ENCODE data around the gene CDYL2. TPM values are rescaled to one million over a fixed set of nuclear protein-coding genes. Genes with fewer than 3 reads are reported as not detected.

CDYL2 gene
- total RNA-seq, 1 experiment from 2014 or later = 1.6 TPM

DNA sequence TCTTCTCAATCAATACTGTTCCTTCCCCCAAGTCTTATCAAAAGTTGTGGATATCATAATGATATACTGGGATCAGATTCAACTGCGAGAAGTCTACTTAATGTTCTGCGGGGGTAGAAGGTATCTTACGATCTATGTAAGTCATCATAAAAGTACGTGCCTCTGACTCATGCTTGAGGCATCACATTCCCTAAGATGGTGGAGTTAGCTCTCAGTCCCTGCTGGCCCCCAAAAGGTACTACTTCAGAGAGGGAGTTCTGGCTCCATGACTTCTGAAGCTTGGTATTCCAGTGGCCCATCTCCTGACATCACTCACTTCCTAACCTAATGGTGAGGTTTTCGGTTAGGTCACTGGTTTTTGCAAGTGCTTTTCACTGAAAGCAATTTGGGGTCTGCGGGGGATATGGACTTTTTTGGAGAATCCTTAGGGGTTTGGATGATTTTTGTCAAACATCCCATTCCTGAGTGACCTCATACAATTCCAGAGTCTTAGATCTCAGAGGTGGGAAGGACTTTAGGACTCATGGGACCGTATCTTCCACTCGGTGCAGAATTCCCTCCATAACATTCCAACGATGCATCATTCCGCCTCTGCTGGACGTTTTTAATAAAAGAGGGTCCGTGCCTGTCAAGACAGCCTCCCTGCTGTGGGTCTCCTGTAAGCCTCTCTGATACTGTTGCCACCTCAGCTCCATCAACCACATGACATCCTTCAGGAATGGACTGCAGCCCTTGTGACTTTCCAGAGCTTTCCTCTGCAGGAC lies 189.3 kb downstream of the CDYL2 start:
- Histone ChIP-seq H3K4me3 (ENCODE audit: insufficient read depth, low read depth, low read length) (no peak overlapping the region), H3K27me3 (ENCODE audit: control insufficient read depth, insufficient read depth, low read length) (no peaks in the 10 kb centered on the region), H3K36me3 (replicated peaks; ENCODE audit: control insufficient read depth, insufficient read depth, low read length) (no peaks in the 10 kb centered on the region)
- DNase-seq = no peak

DNA sequence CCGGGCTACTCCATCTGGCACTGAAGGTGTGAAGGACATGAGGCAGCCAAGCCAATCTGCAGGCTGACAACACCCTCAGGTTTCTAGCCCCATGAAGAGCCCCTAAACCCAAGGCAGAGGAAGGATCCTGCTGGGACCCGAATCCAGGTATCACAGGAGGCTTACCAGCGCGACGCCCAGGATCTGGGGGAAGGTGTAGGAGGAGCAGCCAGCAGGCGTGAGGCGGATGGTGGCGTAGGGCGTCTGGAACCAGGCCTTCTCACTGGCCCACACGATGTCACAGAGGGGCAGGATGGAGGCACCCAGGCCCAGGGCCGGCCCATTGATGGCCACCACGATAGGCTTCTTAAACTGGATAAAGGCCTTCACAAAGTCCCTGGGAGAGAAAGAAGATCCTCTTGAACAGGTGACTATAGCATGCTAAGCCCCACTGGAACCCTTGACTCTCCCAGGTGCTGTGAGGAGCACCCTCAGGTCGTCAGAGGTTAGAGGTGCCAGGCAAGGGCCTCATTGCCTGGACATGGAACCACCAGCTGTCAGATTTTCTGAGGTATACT lies 191.9 kb downstream of the CDYL2 start:
- no peak overlapping the region for H3K4me3 ChIP-seq (ENCODE audit: insufficient read depth, low read depth, low read length)
- H3K36me3 ChIP-seq (replicated peaks; ENCODE audit: control insufficient read depth, insufficient read depth, low read length) = no peaks in the 10 kb centered on the region
- H3K27me3 ChIP-seq (ENCODE audit: control insufficient read depth, insufficient read depth, low read length) = no peaks in the 10 kb centered on the region
- no peak for DNase-seq

DNA sequence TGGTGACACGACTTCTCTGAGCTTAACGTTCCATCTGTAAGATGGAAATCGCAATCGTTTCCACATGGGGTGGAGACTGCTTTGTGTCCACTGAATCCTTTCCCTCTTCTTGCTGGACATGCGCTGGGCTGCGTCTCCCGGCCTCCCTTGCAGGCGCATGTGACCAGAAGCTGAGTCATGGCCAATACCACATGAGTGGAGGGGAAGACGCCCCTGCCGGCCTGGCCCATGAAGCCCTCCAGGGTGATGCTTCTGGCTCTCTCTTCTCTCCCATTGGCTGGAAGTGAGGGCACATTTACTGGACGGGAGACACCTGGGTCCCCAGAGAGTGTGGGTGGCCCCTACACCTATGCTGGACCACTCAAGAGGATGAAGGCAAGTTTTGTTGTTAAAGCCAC lies 192.5 kb downstream of the CDYL2 start:
- DNase-seq = no peak
- H3K27me3 ChIP-seq (ENCODE audit: control insufficient read depth, insufficient read depth, low read length) = no peaks in the 10 kb centered on the region
- H3K36me3 ChIP-seq (replicated peaks; ENCODE audit: control insufficient read depth, insufficient read depth, low read length) = no peaks in the 10 kb centered on the region
- H3K4me3 ChIP-seq (ENCODE audit: insufficient read depth, low read depth, low read length) = no peak overlapping the region

DNA sequence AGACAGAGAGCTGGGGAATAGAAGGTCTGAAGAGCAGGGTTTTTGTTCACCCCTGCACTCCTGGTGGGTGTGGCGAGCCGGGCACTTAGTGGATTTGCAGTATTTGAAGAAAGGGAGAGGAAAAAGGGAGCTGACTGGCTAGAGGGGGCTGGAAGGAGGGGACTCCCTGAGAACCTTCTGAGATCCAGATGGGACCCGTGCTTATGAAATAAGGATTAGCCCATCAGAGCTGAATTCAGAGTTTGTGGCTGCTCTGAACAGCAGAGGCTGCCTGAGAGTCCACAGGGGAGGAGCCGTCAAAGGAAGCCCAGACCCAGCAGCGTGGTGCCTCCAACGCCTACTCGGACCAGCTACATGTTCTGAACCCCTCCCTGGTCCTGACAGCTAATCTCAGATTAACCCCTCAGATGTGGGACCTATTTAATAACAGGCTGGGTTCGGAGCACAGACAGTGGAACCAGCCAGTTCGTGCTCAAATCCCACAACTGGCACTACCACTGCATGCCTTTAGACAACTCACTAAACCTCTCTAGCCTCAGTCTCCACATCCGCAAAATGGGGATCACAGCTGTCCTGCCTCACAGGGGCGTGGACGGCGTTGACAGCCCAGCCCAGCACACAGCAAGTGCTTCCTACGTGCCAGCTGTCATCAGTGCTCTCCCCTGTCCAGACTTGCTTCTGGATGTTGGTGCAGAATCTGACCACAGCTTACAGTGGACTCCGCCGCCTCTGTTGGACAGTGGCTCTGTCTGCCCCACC lies 193.0 kb downstream of the CDYL2 start:
- DNase-seq = no peak
- H3K27me3 ChIP-seq (ENCODE audit: control insufficient read depth, insufficient read depth, low read length) = no peaks in the 10 kb centered on the region
- H3K36me3 ChIP-seq (replicated peaks; ENCODE audit: control insufficient read depth, insufficient read depth, low read length) = no peaks in the 10 kb centered on the region
- H3K4me3 ChIP-seq (ENCODE audit: insufficient read depth, low read depth, low read length) = no peak overlapping the region

DNA sequence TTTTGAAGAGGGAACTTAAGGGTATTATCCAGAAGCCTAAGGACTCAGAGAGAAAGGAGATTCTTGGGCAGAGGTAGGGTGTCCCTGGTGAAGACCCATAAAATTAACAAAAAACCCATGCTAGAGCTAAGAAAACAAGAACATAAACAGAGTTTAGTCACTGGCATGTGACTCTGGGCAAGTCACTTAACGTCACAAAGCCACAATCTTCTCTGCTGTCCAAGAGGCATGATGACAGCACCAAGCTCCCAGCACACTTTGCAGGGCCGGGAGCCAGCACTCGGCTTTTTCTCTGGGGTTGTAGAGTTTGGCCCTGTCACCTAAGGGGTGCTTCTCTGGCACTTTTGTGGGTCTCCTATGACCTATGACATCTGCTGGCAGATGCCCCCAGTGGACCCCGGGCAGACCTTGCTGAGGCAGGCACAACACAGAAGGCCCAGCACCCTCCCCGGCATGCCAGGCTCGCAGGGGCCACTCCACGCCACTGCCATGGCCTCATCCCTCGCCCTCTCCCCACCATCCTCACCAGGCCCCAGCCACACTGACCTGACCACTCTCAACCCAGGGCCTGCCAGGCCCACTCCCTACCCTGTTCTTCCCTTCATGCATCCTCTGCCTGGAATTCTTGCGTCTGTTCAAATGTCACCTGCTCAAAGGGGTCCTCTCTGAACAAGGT lies 193.8 kb downstream of the CDYL2 start:
- Histone ChIP-seq H3K36me3 (replicated peaks; ENCODE audit: control insufficient read depth, insufficient read depth, low read length) (no peaks in the 10 kb centered on the region), H3K27me3 (ENCODE audit: control insufficient read depth, insufficient read depth, low read length) (no peaks in the 10 kb centered on the region), H3K4me3 (ENCODE audit: insufficient read depth, low read depth, low read length) (no peak overlapping the region)
- no peak for DNase-seq

DNA sequence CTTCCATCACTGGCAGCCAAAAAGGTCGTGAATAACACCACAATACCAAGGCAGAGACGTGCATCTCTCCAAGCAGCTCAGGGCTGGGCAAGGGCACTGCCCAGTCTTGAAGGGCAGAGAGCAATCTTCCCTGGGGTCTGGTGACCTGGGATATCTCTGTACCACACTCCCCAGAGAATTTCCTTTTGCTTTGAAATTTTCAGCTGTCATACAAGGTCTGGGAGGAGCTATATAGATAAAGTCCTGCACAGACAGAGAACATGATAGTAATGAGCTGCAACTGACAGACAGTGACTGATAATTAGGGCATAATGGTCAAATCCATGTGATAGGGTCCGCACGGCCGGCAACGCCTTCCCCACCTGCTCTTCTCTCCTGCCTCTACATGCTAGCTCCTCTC lies 195.5 kb downstream of the CDYL2 start:
- Histone ChIP-seq H3K4me3 (ENCODE audit: insufficient read depth, low read depth, low read length) (no peak overlapping the region), H3K27me3 (ENCODE audit: control insufficient read depth, insufficient read depth, low read length) (no peaks in the 10 kb centered on the region), H3K36me3 (replicated peaks; ENCODE audit: control insufficient read depth, insufficient read depth, low read length) (no peaks in the 10 kb centered on the region)
- no peak for DNase-seq

DNA sequence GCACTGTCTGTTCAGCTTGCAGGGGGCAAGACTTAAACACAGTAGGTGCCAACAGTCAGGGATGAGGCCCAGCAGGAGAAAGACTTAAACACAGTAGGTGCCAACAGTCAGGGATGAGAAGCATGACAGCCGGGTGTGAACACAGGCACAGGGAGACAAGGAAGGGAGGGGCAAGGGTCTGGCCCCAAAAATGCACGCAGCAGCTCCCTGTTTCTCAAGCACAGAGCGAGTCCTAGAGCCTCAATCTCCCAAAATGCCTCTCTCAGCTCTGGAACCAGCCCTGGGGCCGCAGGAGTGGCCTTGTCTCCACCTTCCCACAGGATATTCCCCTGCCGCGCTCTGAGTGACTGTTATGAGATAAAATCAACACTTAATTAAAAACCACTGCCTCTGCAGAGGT lies 197.2 kb downstream of the CDYL2 start:
- Histone ChIP-seq H3K36me3 (replicated peaks; ENCODE audit: control insufficient read depth, insufficient read depth, low read length) (no peaks in the 10 kb centered on the region), H3K27me3 (ENCODE audit: control insufficient read depth, insufficient read depth, low read length) (no peaks in the 10 kb centered on the region)
- DNase-seq = no peak

DNA sequence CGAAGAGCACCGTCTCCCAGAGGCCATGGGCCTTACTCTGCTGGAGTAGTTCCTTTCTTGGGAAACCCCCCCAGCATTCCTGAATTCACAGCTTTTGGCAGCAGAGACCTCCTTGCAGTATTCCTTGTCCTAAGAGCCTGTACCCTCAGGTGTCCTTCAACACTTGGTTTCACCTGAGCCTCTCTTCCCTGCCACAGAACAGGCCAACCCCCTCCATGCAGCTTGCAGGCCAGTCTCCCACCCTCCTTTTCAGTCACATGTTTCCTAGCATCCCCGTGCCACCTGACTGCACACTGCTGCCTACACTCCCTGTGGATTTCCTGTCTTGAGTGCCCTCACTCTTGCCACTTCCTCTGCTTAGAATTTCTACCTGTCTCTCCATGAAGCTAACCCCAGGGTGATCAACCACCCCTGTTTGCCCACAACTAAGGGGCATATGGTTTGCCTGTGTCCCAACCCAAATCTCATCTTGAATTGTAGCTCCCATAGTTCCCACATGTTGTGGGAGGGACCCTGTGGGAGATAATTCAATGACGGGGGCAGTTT lies 198.1 kb downstream of the CDYL2 start:
- Histone ChIP-seq H3K36me3 (replicated peaks; ENCODE audit: control insufficient read depth, insufficient read depth, low read length) (no peaks in the 10 kb centered on the region), H3K27me3 (ENCODE audit: control insufficient read depth, insufficient read depth, low read length) (no peaks in the 10 kb centered on the region), H3K4me3 (ENCODE audit: insufficient read depth, low read depth, low read length) (no peak overlapping the region)
- DNase-seq = no peak

More for the DNA sequence above, 197.2 kb downstream of the CDYL2 start:
- H3K4me3 ChIP-seq (ENCODE audit: insufficient read depth, low read depth, low read length) = no peak overlapping the region

DNA sequence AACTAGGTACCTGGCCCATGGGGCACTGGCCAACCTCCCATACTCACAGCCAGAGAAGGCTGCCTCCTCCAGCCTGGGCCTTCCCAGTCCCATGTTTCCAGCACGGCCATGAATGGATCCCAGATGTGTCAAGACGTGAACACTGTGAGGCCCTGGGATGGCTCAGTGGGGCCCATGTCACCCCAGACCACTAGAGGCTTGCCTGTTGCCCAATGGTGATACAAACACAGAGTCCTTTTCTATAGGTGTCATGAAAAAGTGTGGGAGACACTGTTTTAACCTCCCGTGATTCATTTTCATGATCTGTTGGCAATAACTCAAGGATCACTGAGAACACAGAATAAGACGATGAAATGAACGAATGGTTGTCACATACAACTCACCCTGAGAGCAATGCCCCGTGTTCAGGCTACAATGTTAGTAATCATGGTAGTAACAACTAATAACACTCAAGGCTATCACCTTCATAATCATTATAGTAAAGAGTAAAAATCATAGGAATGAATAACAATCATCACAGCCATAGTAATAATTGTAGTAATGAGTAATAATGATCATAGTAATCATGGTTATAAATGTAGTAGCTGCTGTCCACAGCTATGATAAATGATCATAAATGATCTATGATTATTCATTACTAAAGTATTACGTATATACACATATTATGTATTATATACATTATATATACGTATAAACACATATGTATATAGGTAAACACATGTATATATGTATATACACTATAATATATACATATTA lies 199.6 kb downstream of the CDYL2 start:
- Histone ChIP-seq H3K36me3 (replicated peaks; ENCODE audit: control insufficient read depth, insufficient read depth, low read length) (no peaks in the 10 kb centered on the region), H3K27me3 (ENCODE audit: control insufficient read depth, insufficient read depth, low read length) (no peaks in the 10 kb centered on the region), H3K4me3 (ENCODE audit: insufficient read depth, low read depth, low read length) (no peak overlapping the region)
- DNase-seq = no peak

DNA sequence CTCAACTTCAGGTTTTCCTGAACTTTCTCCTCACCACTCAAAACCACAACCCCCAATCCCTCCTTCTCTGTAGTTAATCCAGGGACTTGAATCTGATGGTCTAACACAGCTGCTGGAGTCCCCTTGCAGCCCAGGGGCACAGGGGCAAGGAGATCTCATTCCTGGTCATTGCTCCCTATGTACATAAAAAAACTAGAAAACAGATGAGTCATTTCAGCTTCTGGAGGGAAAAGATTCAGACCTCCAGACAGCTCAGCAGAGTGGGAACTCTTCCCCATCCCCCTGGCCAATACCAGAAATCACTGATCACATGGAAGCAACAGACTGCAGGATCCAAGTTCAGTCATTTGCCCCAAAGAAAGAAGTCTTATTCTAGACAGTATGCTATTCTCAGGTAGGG lies 201.5 kb downstream of the CDYL2 start:
- DNase-seq = no peak
- no peak overlapping the region for H3K4me3 ChIP-seq (ENCODE audit: insufficient read depth, low read depth, low read length)

DNA sequence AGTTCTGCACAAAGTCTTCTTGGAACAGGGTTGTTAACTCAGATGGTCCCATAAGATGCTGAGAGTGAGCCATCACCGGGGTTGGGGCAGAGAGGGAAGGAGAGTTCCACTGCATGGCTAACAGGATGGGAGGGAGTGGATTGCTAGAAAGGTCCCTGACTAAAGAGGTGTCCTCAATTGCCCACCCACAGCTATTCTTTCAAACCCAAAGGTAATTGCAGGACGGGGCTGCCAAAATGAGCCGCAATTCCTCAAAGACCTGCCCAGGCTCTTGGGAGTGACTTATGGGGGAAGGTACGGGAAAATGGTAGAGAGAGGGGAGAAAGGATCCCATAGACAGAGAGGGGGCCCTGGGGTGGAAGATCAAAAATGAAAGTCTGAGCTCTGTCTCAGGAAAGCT lies 203.2 kb downstream of the CDYL2 start:
- no peak for DNase-seq
- H3K4me3 ChIP-seq (ENCODE audit: insufficient read depth, low read depth, low read length) = no peak overlapping the region
- no peaks in the 10 kb centered on the region for H3K36me3 ChIP-seq (replicated peaks; ENCODE audit: control insufficient read depth, insufficient read depth, low read length)
- H3K27me3 ChIP-seq (ENCODE audit: control insufficient read depth, insufficient read depth, low read length) = no peaks in the 10 kb centered on the region

More for the DNA sequence above, 201.5 kb downstream of the CDYL2 start:
- no peaks in the 10 kb centered on the region for H3K27me3 ChIP-seq (ENCODE audit: control insufficient read depth, insufficient read depth, low read length)
- H3K36me3 ChIP-seq (replicated peaks; ENCODE audit: control insufficient read depth, insufficient read depth, low read length) = no peaks in the 10 kb centered on the region

DNA sequence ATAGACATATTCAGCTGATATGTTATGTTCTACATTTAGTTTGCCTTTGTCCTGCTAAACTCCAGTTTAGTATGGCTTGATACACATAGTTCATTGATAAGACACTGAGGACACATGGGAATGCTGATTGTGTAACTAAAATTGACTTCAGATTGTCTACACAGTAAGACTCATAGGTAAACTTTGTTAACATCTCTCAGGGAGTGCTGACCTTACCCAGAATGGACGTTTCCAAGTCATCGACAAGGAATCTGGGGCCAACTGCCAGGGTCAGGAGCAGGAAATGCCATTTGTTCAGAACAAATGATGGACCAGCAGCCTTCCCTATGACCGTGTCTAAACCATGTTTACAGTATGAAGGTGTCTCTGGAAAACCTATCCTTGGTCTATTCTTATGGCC lies 204.9 kb downstream of the CDYL2 start:
- Histone ChIP-seq H3K27me3 (ENCODE audit: control insufficient read depth, insufficient read depth, low read length) (no peaks in the 10 kb centered on the region), H3K4me3 (ENCODE audit: insufficient read depth, low read depth, low read length) (no peak overlapping the region), H3K36me3 (replicated peaks; ENCODE audit: control insufficient read depth, insufficient read depth, low read length) (no peaks in the 10 kb centered on the region)
- DNase-seq = no peak

DNA sequence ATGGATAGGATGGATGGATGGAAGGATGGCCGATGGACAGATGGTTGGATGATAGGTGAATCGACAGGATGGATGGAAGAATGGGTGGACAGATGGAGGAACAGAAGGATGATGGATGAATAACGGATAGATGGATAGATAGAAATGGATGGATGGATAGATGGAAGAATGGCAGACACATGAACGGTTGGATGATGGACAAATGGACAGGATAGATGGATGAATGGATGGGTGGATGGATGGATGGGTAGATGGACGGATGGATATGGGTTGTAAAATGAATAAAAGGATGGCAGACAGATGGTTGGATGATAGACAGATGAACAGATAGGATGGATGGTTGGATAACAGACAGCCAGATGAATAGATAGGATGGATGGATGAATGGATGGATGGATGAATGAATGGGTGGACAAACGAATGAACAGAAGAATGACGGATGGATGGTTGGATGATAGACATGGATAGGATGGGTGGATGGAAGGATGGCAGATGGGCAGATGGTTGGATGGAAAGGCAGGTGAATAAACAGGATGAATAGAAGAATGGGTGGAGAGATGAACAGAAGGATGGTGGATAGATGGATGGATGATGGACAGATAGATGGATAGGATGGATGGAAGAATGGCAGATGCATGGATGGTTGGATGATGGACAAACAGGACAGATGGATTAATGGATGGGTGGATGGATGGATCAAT lies 207.7 kb downstream of the CDYL2 start:
- Histone ChIP-seq H3K4me3 (ENCODE audit: insufficient read depth, low read depth, low read length) (no peak overlapping the region), H3K27me3 (ENCODE audit: control insufficient read depth, insufficient read depth, low read length) (no peaks in the 10 kb centered on the region), H3K36me3 (replicated peaks; ENCODE audit: control insufficient read depth, insufficient read depth, low read length) (no peaks in the 10 kb centered on the region)
- DNase-seq = no peak

Measured in H7 (cell line).